G401 (cell line): ENCODE results near the gene CREG1. TPM values are rescaled to one million over a fixed set of nuclear protein-coding genes. Genes with fewer than 3 reads are reported as not detected.

Source experiments
- DNase-seq: peaks from one replicate; pipeline ENCODE4 v3.0.0-alpha.2; 2015; ENCODE audit warnings: low spot score
- in situ Hi-C: cut with HindIII; loops from 2 replicates; pipeline ENCODE4 v1.10.0; 2016; ENCODE audit warnings: low sequenced_read_pairs, mixed read lengths
- total RNA-seq: library from RNA; depleted of rRNA; stranded (reverse); fragments of >200 nt; shearing (Covaris generic); gene quantifications from 2 replicates; pipeline ENCODE4 v1.2.3, GENCODE V29; 2014

The CREG1 gene
- total RNA-seq, 1 experiment from 2014 or later: 1,526 TPM

DNA sequence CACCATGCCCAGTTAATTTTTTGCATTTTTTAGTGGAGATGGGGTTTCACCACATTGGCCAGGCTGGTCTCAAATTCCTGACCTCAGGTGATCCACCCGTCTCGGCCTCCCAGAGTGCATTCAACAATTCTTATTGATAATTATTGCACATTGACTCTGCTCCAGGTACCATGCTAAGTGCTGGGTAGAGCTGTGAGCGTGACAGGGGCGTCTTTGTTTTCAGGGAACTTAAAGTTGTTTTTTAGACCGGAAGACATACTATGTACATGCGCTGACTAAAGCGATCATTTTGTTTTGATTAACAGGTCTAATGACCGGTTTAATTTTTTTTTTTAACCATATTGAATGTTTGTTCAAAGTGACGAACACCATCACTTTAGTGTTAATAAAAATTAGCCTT, 39.3 kb downstream of the CREG1 start:
- no peak for DNase-seq
- in situ Hi-C loops: no loop called here

DNA sequence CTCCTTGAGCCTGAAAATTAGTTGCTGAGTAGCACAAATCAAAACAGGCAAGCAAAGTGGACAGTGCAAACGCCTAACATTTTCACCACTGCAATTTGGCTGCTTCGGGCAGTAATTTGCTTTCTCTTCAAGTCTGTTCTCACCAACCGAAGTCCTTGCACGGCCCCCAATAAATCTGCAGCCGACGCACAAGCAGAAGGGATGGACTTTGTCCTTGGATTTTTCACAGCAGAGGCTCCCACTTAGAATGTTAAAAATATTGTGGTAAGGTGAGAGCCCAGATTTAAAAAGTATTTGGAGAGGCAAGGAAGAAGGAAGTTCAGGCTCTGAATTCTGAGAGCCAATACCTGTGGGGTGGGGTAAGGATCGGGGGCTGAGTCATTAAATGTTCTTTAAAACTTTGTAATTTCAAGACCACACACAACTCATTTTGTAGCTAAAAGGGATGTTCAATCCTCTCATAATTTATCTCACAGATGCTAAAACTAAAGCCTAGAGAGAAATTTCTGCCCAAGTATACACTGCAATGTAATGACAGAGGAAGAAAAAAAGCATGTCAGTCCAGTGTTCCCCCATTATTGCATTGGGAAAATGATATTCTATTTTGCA, 41.4 kb downstream of the CREG1 start:
- in situ Hi-C loops: no loop called here

DNA sequence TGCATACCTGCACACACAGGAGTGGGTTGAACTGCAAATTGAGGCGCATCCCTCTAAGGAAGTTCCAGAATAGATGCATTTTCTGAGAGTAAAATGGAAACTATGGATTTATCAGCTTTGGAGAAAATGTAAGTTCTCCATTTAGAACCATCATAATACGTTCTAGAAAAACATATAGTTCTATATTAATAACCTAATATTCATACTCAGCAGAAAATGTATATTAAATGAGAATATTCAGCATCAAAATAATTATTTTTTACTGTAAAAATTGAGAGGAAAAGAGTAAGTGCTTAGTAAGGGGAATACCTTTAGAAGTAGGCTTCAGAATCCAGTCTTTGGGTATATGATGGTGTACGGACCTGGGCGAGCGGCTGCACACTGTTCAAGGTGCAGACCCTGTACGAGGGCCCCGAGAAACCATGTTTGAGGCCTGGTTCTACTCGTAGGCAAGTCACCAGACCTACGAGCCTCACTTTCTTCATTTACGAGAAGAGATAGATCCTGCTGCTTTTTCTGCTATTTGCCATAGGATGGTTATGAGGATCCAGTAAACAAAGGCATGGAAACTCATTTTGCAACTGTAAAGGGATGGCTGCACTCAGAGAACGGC, 42.1 kb downstream of the CREG1 start:
- DNase-seq: no peak
- in situ Hi-C loops: no loop called here

More for the DNA sequence above, 41.4 kb downstream of the CREG1 start:
- DNase-seq: no peak

DNA sequence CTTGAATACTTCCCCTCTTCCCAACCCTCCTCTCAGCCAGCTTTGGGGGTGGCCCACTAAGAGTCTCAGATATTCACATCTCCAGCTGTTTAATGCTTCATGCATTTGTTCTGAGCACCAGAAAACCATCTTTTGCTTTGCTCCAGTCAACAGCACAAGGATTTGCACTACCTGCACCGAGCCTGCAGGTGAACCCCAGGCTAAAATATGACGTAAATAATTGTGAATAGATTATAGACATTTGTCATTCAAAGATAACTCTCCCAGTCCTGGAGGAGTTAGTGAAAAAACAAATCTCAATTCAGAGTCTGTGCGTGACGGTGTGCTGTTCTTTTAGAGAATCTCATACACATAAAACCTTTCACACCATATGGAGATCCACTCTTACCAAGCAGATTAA, 42.7 kb downstream of the CREG1 start:
- in situ Hi-C loops: no loop called here

DNA sequence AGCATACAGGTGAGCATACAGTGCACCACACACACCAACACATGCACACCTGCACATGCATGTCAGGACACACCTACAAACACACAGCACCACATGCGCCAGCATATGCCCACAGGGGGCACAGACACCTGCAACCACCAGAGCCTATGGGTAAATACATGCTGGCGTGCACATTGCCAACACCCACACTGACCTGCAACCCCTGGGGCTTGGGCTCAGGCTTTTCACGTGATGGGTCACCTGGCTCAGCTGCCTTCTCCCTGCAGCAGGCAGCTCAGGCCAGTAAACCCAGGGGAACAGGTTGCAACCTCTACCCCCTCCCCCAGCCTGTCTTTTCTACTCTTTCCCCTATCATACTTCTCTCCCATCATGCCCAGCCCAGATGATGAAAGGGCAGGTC, 43.3 kb downstream of the CREG1 start:
- in situ Hi-C loops: no loop called here

More for the DNA sequence above, 42.7 kb downstream of the CREG1 start:
- DNase-seq: no peak

DNA sequence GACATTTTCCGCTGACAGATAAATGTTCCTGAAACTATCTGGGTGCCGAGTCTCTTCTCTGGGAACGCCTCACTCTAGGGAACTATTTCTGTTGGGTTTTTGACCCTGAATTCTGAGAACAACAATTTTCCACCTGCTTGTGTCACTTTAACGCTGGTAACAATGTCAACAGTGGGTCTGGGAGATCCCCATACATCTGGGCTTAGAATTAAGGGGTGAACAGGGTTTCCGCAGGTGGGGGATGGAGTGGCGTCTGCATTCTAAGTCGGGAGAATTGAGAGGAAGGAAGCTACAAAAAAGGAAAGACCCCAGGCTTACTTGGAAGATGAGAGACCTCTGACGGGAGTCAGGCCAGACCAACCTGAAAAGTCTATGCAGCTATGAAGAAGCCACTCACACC, 44.0 kb downstream of the CREG1 start:
- DNase-seq: no peak
- in situ Hi-C loops: no loop called here

More for the DNA sequence above, 43.3 kb downstream of the CREG1 start:
- DNase-seq: no peak

DNA sequence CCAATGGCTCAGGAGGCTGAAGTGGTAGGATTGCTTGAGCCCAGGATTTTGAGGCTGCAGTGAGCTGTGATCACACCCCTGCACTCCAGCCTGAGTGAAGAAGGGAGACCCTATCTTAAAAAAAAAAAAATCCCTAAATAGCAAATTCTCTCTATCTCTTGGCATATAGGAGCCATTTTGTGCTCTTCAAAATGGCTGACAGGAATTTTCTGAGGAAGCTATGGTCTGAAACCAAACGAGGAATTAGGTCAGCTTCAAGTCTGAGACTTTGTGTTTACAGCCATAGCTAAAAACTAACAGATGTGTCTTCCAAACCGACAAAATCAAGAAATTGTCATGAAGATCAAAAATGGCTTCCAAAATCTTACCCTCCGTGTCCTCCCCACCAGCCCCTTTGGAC, 45.8 kb downstream of the CREG1 start:
- in situ Hi-C loops: no loop called here
- DNase-seq: no peak

DNA sequence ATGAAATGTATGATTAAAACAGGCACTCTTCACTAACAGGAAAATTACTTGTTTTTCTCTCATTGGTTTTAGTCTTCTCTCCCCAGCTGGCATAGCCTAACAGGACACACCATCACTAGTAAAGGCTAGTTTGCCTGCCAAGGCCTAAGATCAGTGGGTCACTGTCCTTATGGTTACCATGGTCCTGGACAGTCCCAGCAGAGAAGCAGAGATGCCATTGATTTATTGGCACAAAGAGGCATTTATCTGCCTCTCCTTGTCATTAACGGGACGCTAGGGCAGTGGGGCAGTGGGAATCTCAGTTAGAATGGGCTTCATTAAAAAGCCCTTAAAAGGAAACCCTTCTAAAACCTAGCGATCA, 49.1 kb downstream of the CREG1 start:
- in situ Hi-C loops: no loop called here
- no peak for DNase-seq

DNA sequence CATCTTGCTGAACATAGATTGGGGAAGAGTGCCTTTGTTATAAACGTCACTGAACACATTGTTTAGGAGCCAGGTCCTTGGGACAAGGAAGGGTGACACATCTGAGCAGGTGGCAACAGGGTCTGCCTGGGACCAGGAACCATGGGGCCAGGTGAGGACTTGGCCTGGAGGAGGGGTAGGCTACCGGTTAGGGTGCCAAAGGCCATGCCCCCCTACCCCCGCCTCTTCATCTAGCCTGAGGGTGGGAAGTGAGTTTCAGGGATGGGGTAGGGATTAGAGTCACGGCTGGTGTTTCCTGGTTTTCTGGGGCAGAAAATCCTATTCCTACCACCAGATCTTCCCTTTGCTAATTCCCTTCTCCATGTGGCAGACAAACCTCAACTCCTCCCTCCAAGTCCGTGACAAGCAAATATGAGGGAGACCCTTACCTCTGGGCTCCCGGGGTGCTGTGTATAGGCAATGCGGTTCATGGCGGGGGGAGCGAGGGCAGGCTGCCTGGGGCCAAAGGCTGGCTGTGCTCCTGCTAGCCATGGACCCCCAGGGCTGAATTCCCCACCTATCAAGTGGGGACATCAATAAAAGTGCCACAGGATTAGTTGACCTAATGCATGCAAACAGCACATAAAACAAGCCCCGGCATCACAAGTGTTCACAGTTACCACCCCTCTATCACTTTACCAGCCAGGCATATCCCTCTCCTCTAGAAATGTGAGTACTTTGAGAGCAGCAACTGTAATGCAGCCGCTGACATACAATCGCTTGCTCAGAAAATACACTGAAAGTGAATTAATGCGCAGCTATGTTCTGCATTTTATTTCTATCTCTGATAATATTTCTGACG, 49.7 kb downstream of the CREG1 start:
- in situ Hi-C loops: no loop called here
- DNase-seq: peak; percentile 37

DNA sequence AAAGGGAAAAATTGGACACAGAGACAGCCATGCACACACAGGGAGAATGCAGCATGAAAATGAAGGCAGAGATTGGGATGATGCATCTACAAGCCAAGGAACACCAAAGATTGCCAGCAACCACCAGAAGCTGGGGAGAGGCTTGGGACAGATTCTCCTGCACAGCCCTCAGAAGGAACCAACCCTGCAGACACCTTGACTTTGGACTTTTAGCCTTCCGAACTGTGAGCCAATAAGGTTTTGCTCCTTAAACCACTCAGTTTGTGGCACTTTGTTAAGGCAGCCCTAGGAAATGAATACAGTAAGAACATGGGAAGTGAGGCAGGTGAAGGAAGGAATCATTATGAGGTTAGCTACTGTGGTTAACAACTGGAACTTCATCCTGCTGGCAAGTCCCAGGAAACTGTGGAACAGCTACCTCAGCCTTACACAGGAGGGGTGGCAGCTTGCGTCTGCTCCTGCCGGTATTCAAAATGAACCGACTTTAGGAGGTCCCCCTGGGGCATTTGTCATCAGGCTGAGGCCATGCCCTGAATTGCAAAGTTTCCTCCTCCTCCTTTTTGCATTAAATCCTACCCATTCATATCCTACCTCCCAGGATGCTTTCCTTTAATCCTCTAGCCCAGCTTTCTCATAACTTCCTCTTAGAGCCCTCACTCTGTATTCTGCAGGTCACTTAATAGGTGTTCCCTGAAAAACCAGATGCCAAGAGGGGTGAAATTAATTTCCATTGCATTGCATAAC, 50.7 kb downstream of the CREG1 start:
- DNase-seq: peak; percentile 53

DNA sequence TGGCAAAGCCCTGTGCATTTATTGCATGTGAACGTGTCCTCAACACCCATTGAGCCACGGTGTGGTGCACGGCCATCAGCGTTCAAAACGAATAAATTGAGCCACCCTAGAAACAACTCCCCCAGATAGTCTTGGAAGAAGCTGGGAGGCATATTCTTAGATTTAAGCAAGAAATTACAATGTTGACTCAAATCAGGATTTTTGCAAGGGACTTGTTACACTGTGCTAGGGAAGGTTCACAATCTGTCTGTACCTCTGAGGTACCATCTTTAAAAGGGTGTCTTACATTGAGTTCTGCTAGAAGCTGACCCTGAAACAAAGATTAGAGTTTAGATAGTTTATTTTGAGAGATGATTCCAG, 51.4 kb downstream of the CREG1 start:
- in situ Hi-C loops: no loop called here
- DNase-seq: no peak

More for the DNA sequence above, 50.7 kb downstream of the CREG1 start:
- in situ Hi-C loops: no loop called here

DNA sequence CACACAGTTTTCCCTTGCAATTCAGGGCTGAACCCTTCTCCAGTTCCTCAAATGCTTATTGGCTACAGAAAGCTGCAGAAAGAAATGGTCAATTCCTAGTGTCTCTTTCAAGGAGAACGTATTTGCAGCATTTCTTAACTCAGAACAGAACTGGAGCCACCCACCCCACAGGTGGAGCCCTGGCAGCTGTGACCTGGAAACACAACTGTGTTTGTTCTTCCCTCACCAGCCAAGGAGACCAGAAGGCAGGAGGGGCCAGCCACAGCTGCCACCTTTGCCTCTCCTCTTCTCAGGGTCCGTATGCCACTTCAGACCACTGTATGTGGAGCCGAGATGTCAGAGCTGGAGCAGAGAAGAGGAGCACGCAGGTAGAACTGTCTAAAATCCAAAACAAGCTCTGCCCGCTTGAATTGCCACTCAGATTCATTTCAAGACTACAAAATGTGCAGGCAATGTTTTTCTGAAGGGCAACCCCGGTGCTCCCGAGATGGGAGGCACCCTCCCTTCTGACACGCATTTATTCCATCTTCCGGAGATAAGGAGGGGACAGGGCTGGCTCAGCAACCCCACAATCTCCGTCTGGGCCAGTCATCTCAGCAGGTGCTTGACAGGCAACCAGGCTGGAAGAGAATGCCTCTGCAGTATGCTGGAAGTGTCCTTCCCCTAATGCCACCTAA, 51.9 kb downstream of the CREG1 start:
- DNase-seq: no peak
- in situ Hi-C loops: no loop called here

DNA sequence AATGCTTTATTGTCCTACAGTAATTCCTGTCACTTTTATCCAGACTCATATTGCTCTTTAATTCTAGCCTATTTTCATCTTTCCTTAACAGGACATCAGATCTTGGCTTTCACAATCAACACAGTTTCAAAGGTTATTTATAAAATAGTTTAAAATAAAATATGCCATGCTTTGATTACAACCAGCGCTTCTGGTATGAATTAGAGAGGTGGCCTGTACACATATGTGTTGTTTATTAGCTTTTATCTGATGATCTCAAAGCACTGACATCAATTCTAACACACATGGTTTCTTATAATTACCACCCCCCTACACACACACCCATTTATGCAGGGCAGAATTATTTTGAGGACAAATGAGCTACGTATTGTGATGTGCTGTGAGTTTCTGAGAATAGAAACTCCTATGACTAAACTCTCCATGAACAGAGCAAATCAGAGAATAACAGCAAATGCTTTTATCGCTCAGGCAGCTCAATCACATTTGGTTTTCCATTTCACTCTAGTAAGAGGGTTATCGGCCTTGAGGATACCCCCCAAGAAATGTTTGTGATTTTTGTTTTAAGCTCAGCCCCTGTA, 53.2 kb downstream of the CREG1 start:
- no peak for DNase-seq
- in situ Hi-C loops: no loop called here

DNA sequence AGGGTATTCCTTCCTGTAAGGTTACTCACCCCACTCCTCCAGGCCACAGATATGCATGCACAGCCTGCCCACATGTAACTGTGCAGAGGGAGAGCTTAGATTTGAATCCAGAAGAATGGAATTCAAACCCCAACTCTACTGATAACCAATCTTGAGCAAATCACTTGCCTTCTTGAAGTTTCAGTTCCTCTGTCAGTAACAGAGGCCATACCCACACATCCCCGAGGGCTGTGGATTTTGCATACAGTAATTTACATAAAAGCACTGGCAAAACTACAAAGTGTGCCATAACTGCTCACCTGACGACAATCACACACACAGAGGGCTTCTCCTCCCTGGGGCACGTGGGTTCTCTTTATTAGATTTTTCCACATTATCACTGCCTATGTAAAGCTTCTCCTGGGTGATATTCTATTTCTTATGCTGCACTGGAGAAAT, 53.9 kb downstream of the CREG1 start:
- DNase-seq: no peak
- in situ Hi-C loops: no loop called here

DNA sequence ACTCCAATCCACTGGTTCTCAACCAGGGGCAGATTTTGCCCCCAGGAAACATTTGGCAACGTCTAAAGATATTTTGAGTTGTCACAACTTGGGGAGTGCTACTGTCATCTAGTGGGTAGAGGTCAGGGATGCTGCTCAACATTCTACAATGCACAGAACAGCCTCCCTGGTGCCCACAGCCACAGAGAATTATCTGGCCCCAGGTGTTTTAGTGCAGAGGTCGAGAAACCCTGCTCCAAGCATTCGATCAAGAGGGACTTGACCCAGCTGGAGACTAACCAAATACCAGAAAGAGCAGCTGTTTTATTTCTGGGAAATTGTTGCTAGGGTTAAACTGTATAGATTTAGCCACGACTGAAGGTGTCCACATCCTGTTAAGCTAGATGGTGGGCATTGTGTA, 54.5 kb downstream of the CREG1 start:
- no peak for DNase-seq
- in situ Hi-C loops: no loop called here

DNA sequence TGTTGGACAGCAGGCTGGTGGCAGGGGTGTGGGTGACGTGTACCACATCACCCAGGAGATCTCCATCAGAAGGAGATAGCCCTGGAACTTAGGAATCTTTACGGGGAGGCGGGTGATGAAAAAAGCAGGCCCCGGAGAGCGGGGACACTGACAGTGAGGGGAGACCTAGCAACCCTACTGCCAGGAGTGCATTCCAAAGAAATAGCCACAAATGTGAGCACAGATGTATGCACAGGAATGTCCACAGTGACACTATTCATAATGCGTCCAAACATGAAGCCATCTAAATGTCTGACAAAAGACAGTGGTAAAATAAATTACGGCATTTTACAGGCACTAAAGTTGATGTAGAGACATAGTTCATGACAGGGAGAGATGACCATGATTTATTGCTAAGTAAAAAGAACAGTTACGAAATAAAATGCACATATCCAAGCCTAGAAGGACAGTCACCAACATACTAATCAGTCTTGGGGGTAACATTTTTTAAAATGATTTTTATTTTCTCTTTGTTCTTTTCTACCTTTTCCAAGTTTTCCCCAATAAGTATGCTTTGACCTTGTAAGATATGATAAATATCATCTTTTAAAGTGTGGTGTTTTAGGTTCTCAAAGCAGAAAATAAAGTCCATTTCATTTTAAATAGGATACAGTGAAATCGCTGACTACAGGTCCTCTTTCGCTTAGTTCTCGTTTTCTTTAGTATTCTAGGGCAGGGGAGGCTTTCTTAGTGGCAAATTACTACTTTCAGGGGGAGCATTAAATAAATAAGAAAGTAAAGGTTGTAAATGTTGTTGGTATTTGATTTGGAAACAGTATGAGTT, 56.6 kb downstream of the CREG1 start:
- DNase-seq: peak; percentile 46
- in situ Hi-C loops: no loop called here

DNA sequence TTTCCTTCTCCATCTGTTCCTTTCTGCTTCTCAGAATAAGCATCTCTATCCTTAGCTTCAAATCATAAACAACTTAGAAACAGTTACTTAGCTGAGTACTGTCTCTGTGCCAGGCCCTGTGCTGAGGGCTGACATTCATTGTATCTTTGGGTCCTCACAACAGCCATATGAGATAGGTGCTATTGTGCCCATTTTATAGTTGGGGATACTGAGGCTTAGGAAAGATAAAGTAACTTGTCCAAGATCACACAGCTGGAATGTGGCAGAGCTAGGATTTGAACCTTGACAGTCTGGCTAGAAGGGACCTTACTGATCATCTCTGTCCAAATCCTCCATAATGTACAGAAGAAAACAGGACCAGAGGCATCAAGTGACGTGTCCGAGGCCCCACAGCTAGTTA, 60.2 kb downstream of the CREG1 start:
- in situ Hi-C loops: no loop called here
- no peak for DNase-seq

DNA sequence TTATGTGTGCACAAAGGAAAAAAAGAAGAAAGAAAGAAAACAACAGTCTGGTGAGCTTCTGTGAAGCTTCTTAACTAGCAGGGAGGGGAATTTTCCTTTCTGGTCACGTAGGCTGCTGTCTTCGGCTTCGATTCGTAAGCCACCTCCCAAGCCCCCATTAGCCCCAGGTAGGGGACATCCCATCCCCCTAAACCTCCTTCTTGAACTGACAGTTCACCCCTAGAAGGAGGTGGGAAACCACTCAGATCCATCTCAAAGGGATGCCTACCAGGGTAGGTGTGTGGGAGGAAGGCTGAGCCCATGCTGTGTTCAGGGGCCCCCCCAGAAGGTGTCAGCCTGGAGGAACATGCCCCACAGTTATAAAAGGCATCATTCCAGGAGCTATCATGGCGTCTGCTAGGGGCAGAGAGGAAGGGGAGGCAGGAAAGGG, 61.1 kb downstream of the CREG1 start:
- in situ Hi-C loops: no loop called here
- no peak for DNase-seq
